ENCODE data around the gene RMRP.
A peak's percentile ranks its signal among the peaks of the same experiment; 100 is the strongest.

RMRP gene

DNA sequence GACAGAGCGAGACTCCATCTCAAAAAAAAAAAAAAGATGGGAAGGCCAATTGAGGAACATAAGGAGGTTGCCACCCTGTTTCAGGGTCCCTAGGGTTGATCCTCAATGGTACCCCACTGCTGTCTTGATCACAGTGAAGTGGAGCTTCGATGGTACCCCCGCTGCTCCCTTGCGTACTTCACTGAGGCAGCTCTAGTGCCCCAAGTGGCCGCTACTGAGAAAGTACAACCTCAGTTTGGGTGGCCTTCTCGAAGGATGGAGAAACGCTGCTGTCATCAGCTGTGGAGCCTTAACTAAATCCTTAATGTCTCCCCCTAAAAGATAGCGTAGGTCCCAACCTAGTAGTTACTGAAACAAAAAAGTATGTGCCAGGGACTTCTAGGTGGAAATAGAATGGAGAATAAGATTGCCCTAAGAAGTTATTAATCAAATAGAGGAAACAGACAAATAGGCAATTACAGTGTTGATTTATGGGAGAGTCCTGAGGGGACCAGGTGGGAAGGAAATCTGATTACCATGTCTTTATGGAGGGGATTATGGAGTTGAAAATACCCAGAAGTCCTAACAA is 46.5 kb downstream of the RMRP start:
- H3K9me3 Mint-ChIP-seq, result no peaks in the 10 kb centered on the region
- H3K4me3 Mint-ChIP-seq, result no peak overlapping the region
- no peaks in the 10 kb centered on the region for H3K27me3 Mint-ChIP-seq (ENCODE audit: low read depth)
- peaks cover 22% of the 10 kb centered on the region for H3K36me3 Mint-ChIP-seq (ENCODE audit: low read depth)
- DNase-seq (ENCODE audit: low spot score), result peak; percentile 38
- peaks cover 13% of the 10 kb centered on the region for H3K4me1 Mint-ChIP-seq (ENCODE audit: low read depth)
- no peak overlapping the region for H3K27ac Mint-ChIP-seq

DNA sequence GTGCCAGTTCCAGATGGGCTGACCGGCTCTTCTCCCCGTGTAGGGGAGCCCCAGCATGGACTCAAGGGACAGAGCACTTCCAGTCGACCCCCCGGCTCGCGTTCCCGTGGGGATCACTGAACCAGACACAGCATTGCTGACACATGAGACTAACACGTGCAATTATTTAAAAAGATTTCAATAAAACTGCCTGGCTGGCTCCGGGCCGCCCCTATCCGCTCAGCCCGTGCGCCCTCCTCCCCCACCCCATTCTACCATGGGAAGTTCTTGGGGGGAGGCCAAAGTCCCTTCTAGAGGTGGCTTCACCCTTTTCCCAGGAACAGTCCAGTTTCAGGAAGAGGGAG is 48.0 kb downstream of the RMRP start:
- no peak overlapping the region for H3K27ac Mint-ChIP-seq
- H3K4me3 Mint-ChIP-seq, result no peak overlapping the region
- no peaks in the 10 kb centered on the region for H3K9me3 Mint-ChIP-seq
- DNase-seq (ENCODE audit: low spot score), result no peak
- H3K4me1 Mint-ChIP-seq (ENCODE audit: low read depth), result peaks cover 15% of the 10 kb centered on the region
- H3K36me3 Mint-ChIP-seq (ENCODE audit: low read depth), result peaks cover 22% of the 10 kb centered on the region
- no peaks in the 10 kb centered on the region for H3K27me3 Mint-ChIP-seq (ENCODE audit: low read depth)

DNA sequence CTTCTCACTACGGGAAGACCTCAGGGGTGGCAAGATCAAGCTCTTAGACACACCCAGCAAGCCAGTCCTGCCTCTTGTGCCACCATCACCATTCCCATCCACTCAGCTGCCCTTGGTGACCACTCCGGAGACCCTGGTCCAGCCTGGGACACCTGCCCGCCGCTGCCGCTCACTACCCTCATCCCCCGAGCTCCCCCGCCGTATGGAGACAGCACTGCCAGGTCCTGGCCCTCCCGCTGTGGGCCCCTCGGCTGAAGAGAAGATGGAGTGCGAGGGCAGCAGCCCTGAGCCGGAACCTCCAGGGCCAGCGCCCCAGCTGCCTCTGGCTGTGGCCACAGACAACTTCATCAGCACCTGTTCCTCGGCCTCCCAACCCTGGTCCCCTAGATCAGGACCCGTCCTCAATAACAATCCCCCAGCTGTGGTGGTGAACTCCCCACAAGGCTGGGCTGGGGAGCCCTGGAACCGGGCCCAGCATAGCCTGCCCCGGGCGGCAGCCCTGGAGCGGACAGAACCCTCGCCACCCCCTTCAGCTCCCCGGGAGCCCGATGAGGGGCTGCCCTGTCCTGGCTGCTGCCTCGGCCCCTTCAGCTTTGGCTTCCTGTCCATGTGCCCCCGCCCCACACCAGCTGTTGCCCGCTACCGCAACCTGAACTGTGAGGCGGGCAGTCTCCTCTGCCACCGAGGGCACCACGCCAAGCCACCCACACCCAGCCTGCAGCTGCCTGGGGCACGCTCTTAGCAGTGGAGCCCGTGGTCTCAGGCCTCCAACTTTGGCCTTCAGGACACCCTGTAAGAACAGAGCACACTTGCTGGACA is 48.6 kb downstream of the RMRP start:
- peaks cover 22% of the 10 kb centered on the region for H3K36me3 Mint-ChIP-seq (ENCODE audit: low read depth)
- peaks cover 19% of the 10 kb centered on the region for H3K4me1 Mint-ChIP-seq (ENCODE audit: low read depth)
- DNase-seq (ENCODE audit: low spot score), result no peak
- no peaks in the 10 kb centered on the region for H3K27me3 Mint-ChIP-seq (ENCODE audit: low read depth)
- no peak overlapping the region for H3K27ac Mint-ChIP-seq
- H3K9me3 Mint-ChIP-seq, result no peaks in the 10 kb centered on the region
- no peak overlapping the region for H3K4me3 Mint-ChIP-seq

DNA sequence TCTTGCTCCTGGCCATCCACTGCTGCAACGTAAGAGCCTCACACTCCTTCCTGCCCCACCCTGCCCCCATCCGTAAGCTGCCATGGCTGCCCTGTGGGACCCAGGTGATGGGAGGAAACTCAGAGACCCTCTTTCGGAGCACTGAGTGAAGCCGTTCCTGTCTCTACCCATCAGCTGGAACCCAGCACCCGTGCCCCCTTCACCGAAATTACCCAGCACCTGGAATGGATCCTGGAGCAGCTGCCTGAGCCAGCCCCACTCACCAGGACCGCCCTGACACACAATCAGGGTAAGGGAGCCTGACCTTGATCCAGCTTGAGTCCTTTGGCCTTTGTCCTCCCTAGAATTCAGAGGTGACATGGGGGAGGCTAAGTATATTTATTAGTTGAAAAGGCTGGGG is 49.6 kb downstream of the RMRP start:
- Mint-ChIP-seq H3K27me3 (ENCODE audit: low read depth) (no peaks in the 10 kb centered on the region), H3K27ac (no peak overlapping the region), H3K9me3 (no peaks in the 10 kb centered on the region), H3K4me1 (ENCODE audit: low read depth) (peaks cover 27% of the 10 kb centered on the region), H3K4me3 (no peak overlapping the region), H3K36me3 (ENCODE audit: low read depth) (peaks cover 22% of the 10 kb centered on the region)
- no peak for DNase-seq (ENCODE audit: low spot score)

All from T-helper 2 cell treated with Interferon-gamma antibody and Interleukin-4, amounts not matched to agents 5 μg/mL and 100 μg/mL, for 36 hours (primary cell).